ENCODE data around the gene JMJD7.

JMJD7 gene

GRCh38 chr15:41780266-41780665 lies 47.6 kb upstream of the JMJD7 start:
- no peaks in the 10 kb centered on the region for H3K9me3 ChIP-seq (ENCODE audit: control insufficient read depth, insufficient read depth, low read length)
- no peak overlapping the region for H3K4me3 ChIP-seq (ENCODE audit: low read length)
- H3F3A ChIP-seq (ENCODE audit: control insufficient read depth, insufficient read depth) = no peaks in the 10 kb centered on the region
- H4K20me1 ChIP-seq (ENCODE audit: control insufficient read depth, insufficient read depth, low read depth, low read length) = no peaks in the 10 kb centered on the region
- no peaks in the 10 kb centered on the region for H3K36me3 ChIP-seq (ENCODE audit: control insufficient read depth, low read length)
- no peaks in the 10 kb centered on the region for H3K27me3 ChIP-seq (ENCODE audit: control insufficient read depth, low read length)
- no peak overlapping the region for H3K4me2 ChIP-seq (ENCODE audit: low read length)
- no peak for TF ChIP-seq EZH2phosphoT487 (IDR thresholded peaks at IDR 0.05; ENCODE audit: borderline replicate concordance, low read length)
- no peak for TF ChIP-seq CTCF (IDR thresholded peaks at IDR 0.05; ENCODE audit: low read depth, low read length, poor library complexity, severe bottlenecking)
- H3K27ac ChIP-seq (ENCODE audit: low read depth, low read length) = no peak overlapping the region
- H3K4me1 ChIP-seq (ENCODE audit: control insufficient read depth, low read length) = peaks cover 39% of the 10 kb centered on the region
- peaks cover 17% of the 10 kb centered on the region for H3K79me2 ChIP-seq (ENCODE audit: control insufficient read depth, low read length)
- H3K9me2 ChIP-seq (replicated peaks; ENCODE audit: control insufficient read depth, low read length) = no peaks in the 10 kb centered on the region

GRCh38 chr15:41780727-41781126 lies 47.2 kb upstream of the JMJD7 start:
- no peaks in the 10 kb centered on the region for H4K20me1 ChIP-seq (ENCODE audit: control insufficient read depth, insufficient read depth, low read depth, low read length)
- no peak overlapping the region for H3K4me3 ChIP-seq (ENCODE audit: low read length)
- no peak for TF ChIP-seq EZH2phosphoT487 (IDR thresholded peaks at IDR 0.05; ENCODE audit: borderline replicate concordance, low read length)
- no peak for TF ChIP-seq CTCF (IDR thresholded peaks at IDR 0.05; ENCODE audit: low read depth, low read length, poor library complexity, severe bottlenecking)
- no peak overlapping the region for H3K4me2 ChIP-seq (ENCODE audit: low read length)
- no peaks in the 10 kb centered on the region for H3K27me3 ChIP-seq (ENCODE audit: control insufficient read depth, low read length)
- peaks cover 13% of the 10 kb centered on the region for H3K79me2 ChIP-seq (ENCODE audit: control insufficient read depth, low read length)
- peaks cover 34% of the 10 kb centered on the region for H3K4me1 ChIP-seq (ENCODE audit: control insufficient read depth, low read length)
- no peaks in the 10 kb centered on the region for H3K36me3 ChIP-seq (ENCODE audit: control insufficient read depth, low read length)
- no peaks in the 10 kb centered on the region for H3K9me3 ChIP-seq (ENCODE audit: control insufficient read depth, insufficient read depth, low read length)
- no peak overlapping the region for H3K27ac ChIP-seq (ENCODE audit: low read depth, low read length)
- no peaks in the 10 kb centered on the region for H3F3A ChIP-seq (ENCODE audit: control insufficient read depth, insufficient read depth)
- H3K9me2 ChIP-seq (replicated peaks; ENCODE audit: control insufficient read depth, low read length) = no peaks in the 10 kb centered on the region

DNA sequence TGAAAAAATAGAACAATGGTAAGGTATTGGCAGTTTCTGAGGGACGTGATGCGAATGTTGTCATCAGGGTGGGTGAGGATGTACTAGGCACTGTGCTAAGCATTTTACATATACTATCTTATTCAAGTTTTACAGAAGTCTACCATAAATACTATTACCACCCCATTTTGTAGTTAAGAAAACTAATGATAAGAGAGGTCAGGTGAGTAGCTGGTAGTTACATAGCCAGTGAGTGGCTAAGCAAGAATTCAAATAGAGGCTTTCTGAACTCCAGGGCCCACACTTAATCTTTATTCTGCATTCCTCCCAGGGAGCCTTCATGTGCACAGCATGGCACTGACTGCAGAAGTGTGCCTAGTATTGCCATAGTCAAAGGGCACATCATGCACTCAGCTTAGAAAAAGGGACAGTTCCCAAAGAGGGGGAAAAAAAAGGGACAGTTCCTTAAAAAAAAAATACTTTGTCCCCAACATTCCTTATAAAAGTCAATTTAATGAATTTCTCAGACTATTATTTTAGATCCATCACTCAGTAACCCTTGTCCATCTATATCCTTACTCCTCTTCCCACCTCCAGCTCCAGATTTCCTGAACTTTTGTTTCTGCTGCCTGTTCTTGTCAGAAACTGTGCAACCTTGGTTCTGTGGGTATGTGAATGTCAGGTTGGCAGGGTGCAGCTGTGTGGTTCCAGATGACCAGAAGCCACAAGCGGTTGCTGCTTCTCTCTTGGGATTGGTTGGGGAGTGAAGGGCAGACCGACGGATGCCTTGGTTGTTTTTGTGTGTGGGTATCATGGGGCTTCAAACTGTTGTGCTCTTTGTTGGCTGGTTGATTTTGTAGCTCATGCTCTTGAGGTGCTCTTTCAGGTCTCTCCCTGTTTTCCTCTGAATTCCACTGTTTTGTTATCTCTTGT lies 45.3 kb upstream of the JMJD7 start:
- no peaks in the 10 kb centered on the region for H3K27me3 ChIP-seq (ENCODE audit: control insufficient read depth, low read length)
- H4K20me1 ChIP-seq (ENCODE audit: control insufficient read depth, insufficient read depth, low read depth, low read length) = no peaks in the 10 kb centered on the region
- no peaks in the 10 kb centered on the region for H3K9me2 ChIP-seq (replicated peaks; ENCODE audit: control insufficient read depth, low read length)
- H3K27ac ChIP-seq (ENCODE audit: low read depth, low read length) = no peak overlapping the region
- no peaks in the 10 kb centered on the region for H3K9me3 ChIP-seq (ENCODE audit: control insufficient read depth, insufficient read depth, low read length)
- H3K4me2 ChIP-seq (ENCODE audit: low read length) = peak overlapping the region; percentile 17; the same call in 1 of the 2 replicates
- H3F3A ChIP-seq (ENCODE audit: control insufficient read depth, insufficient read depth) = no peaks in the 10 kb centered on the region
- no peaks in the 10 kb centered on the region for H3K36me3 ChIP-seq (ENCODE audit: control insufficient read depth, low read length)
- TF ChIP-seq CTCF (IDR thresholded peaks at IDR 0.05; ENCODE audit: low read depth, low read length, poor library complexity, severe bottlenecking) = no peak
- TF ChIP-seq EZH2phosphoT487 (IDR thresholded peaks at IDR 0.05; ENCODE audit: borderline replicate concordance, low read length) = no peak
- H3K4me3 ChIP-seq (ENCODE audit: low read length) = no peak overlapping the region
- peaks cover 21% of the 10 kb centered on the region for H3K4me1 ChIP-seq (ENCODE audit: control insufficient read depth, low read length)
- peaks cover 6% of the 10 kb centered on the region for H3K79me2 ChIP-seq (ENCODE audit: control insufficient read depth, low read length)

Measured in DOHH2 (cell line).